Fibroblast of mammary gland (primary cell): ENCODE data around the gene SERPINB10.

ENCODE experiments used
- DNase-seq: peaks from one replicate; pipeline ENCODE4 v3.0.0-alpha.2; 2010; ENCODE audit warnings: low read depth
- H3K4me3 ChIP-seq: 2 replicates; pipeline ENCODE4 v1.5.1; 2011; ENCODE audit warnings: low read depth, mild to moderate bottlenecking, low read length, moderate library complexity; ENCODE audit not compliant: control insufficient read depth
- TF ChIP-seq, protein P1 (sequence below): conservative IDR thresholded peaks from 2 replicates; pipeline ENCODE4 v1.5.1; 2011; ENCODE audit warnings: low read depth, low read length, inconsistent platforms; ENCODE audit not compliant: control insufficient read depth, insufficient read depth

Gene SERPINB10, protein sequence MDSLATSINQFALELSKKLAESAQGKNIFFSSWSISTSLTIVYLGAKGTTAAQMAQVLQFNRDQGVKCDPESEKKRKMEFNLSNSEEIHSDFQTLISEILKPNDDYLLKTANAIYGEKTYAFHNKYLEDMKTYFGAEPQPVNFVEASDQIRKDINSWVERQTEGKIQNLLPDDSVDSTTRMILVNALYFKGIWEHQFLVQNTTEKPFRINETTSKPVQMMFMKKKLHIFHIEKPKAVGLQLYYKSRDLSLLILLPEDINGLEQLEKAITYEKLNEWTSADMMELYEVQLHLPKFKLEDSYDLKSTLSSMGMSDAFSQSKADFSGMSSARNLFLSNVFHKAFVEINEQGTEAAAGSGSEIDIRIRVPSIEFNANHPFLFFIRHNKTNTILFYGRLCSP

GRCh38 chr18:63907664-63908063, at the start of gene SERPINB10:
TSS of gene SERPINB10 (plus strand) at chr18:63907958. CDS start at chr18:63915511, 7,553 bp downstream.
- DNase-seq: no peak

GRCh38 chr18:63858456-63858855, 49.3 kb upstream of the SERPINB10 start:
- TF ChIP-seq, protein P1, sequence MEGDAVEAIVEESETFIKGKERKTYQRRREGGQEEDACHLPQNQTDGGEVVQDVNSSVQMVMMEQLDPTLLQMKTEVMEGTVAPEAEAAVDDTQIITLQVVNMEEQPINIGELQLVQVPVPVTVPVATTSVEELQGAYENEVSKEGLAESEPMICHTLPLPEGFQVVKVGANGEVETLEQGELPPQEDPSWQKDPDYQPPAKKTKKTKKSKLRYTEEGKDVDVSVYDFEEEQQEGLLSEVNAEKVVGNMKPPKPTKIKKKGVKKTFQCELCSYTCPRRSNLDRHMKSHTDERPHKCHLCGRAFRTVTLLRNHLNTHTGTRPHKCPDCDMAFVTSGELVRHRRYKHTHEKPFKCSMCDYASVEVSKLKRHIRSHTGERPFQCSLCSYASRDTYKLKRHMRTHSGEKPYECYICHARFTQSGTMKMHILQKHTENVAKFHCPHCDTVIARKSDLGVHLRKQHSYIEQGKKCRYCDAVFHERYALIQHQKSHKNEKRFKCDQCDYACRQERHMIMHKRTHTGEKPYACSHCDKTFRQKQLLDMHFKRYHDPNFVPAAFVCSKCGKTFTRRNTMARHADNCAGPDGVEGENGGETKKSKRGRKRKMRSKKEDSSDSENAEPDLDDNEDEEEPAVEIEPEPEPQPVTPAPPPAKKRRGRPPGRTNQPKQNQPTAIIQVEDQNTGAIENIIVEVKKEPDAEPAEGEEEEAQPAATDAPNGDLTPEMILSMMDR: no peak
- H3K4me3 ChIP-seq: no peak overlapping the region
- DNase-seq: no peak

More at GRCh38 chr18:63907664-63908063, at the start of gene SERPINB10:
- H3K4me3 ChIP-seq: no peak within 1 kb of the TSS
- TF ChIP-seq, protein P1: no peak

- TF ChIP-seq, protein P1: no peak
- no peak overlapping the region for H3K4me3 ChIP-seq
- no peak for DNase-seq
Measured at GRCh38 chr18:63859781-63860475, 47.8 kb upstream of the SERPINB10 start.

- DNase-seq: no peak
- TF ChIP-seq, protein P1: no peak
- H3K4me3 ChIP-seq: no peak overlapping the region
Measured at GRCh38 chr18:63860531-63860930, 47.2 kb upstream of the SERPINB10 start.

GRCh38 chr18:63867368-63868125, 40.2 kb upstream of the SERPINB10 start:
- no peak overlapping the region for H3K4me3 ChIP-seq
- TF ChIP-seq, protein P1: no peak
- DNase-seq: no peak

- H3K4me3 ChIP-seq: no peak overlapping the region
- TF ChIP-seq, protein P1: no peak
- no peak for DNase-seq
Measured at GRCh38 chr18:63868546-63868945, 39.2 kb upstream of the SERPINB10 start.
